Measurements from ENCODE around the gene NEURL1B. TPM values are rescaled to one million over a fixed set of nuclear protein-coding genes. Genes with fewer than 3 reads are reported as not detected.

NEURL1B gene
- polyA plus RNA-seq, 1 donor (not counting 4 experiments of a cell fraction or from before 2014, with no cell fraction given), result 0.43 TPM

DNA sequence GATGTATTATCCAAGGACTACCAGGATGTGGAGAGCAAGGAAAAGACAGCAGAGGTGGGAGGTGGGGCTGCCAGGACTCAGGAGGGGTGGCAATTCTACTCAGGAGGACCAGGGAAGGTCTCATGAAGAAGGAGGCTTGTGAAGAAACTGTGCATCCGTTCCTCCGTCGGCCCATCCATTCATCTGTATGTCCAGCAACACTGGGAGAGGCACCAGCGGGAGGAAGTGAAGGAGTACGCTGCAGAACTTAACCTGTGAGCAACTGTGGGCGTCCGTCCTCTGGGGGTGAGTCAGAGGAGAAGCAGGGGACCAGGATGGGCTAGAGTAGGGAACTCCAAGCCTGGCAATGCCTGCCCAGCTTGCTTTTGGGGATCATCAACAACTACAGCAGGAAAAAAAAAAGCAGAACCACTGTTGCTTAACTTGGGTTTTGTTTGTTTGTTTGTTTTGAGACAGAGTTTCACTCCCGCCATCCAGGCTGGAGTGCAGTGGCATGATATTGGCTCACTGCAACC lies 47.3 kb upstream of the NEURL1B start:
- H2AFZ ChIP-seq (ENCODE audit: control insufficient read depth, low read length), result no peak overlapping the region
- no peaks in the 10 kb centered on the region for H3K79me2 ChIP-seq (ENCODE audit: control insufficient read depth, insufficient read depth, low read length)
- H3K4me2 ChIP-seq (ENCODE audit: control insufficient read depth, extremely low read depth, insufficient read depth, low read depth, low read length), result no peak overlapping the region
- H3K4me3 ChIP-seq (ENCODE audit: control insufficient read depth in 2 of 3, extremely low read depth in 1 of 3, insufficient read depth in 2 of 3, low read depth in 1 of 3, low read length in 3 of 3), result no peak overlapping the region
- FAIRE-seq (no peak), DNase-seq (ENCODE audit: low read depth, low spot score) (no peak)
- no peaks in the 10 kb centered on the region for H3K4me1 ChIP-seq (ENCODE audit: control insufficient read depth, extremely low read depth, insufficient read depth, low read length)
- peaks cover 17% of the 10 kb centered on the region for H3K27me3 ChIP-seq (ENCODE audit: control insufficient read depth, extremely low read depth, insufficient read depth, low read length)
- H3K27ac ChIP-seq (ENCODE audit: control insufficient read depth, insufficient read depth, low read length), result no peak overlapping the region
- no peaks in the 10 kb centered on the region for H3K36me3 ChIP-seq (ENCODE audit: control insufficient read depth in 2 of 2, extremely low read depth in 1 of 2, insufficient read depth in 2 of 2, low read length in 2 of 2)
- no peak overlapping the region for H3K9ac ChIP-seq (ENCODE audit: control insufficient read depth, extremely low read depth, insufficient read depth, low read length)
- no peaks in the 10 kb centered on the region for H3K9me1 ChIP-seq (ENCODE audit: control insufficient read depth, extremely low read depth, insufficient read depth, low read length)
- no peaks in the 10 kb centered on the region for H3K9me3 ChIP-seq (ENCODE audit: control insufficient read depth, low read depth, low read length)
- no peaks in the 10 kb centered on the region for H4K20me1 ChIP-seq (ENCODE audit: control insufficient read depth, extremely low read depth, insufficient read depth, low read length)
- dilution Hi-C loops (cut with MboI; ENCODE audit: extremely low pct_ligation_motif_present, low sequenced_read_pairs), result no loop called here
- TF ChIP-seq CTCF (optimal IDR thresholded peaks at IDR 0.05 in 1 of 3, IDR thresholded peaks at IDR 0.05 in 1 of 3, conservative IDR thresholded peaks at IDR 0.05 in 1 of 3; ENCODE audit: extremely low read depth in 1 of 3, insufficient read depth in 2 of 3, low read length in 3 of 3) (no peak), EZH2 (IDR thresholded peaks at IDR 0.05; ENCODE audit: low read length) (no peak)

- no peaks in the 10 kb centered on the region for H4K20me1 ChIP-seq (ENCODE audit: control insufficient read depth, extremely low read depth, insufficient read depth, low read length)
- H3K9me3 ChIP-seq (ENCODE audit: control insufficient read depth, low read depth, low read length), result no peaks in the 10 kb centered on the region
- no peak overlapping the region for H3K4me2 ChIP-seq (ENCODE audit: control insufficient read depth, extremely low read depth, insufficient read depth, low read depth, low read length)
- H3K79me2 ChIP-seq (ENCODE audit: control insufficient read depth, insufficient read depth, low read length), result no peaks in the 10 kb centered on the region
- H3K27me3 ChIP-seq (ENCODE audit: control insufficient read depth, extremely low read depth, insufficient read depth, low read length), result peaks cover 17% of the 10 kb centered on the region
- DNase-seq (ENCODE audit: low read depth, low spot score) (no peak), FAIRE-seq (no peak)
- H3K9ac ChIP-seq (ENCODE audit: control insufficient read depth, extremely low read depth, insufficient read depth, low read length), result no peak overlapping the region
- H3K36me3 ChIP-seq (ENCODE audit: control insufficient read depth in 2 of 2, extremely low read depth in 1 of 2, insufficient read depth in 2 of 2, low read length in 2 of 2), result no peaks in the 10 kb centered on the region
- no peaks in the 10 kb centered on the region for H3K9me1 ChIP-seq (ENCODE audit: control insufficient read depth, extremely low read depth, insufficient read depth, low read length)
- no peak overlapping the region for H3K4me3 ChIP-seq (ENCODE audit: control insufficient read depth in 2 of 3, extremely low read depth in 1 of 3, insufficient read depth in 2 of 3, low read depth in 1 of 3, low read length in 3 of 3)
- no peaks in the 10 kb centered on the region for H3K4me1 ChIP-seq (ENCODE audit: control insufficient read depth, extremely low read depth, insufficient read depth, low read length)
- no peak overlapping the region for H2AFZ ChIP-seq (ENCODE audit: control insufficient read depth, low read length)
- no peak for TF ChIP-seq EZH2 (IDR thresholded peaks at IDR 0.05; ENCODE audit: low read length)
- dilution Hi-C loops (cut with MboI; ENCODE audit: extremely low pct_ligation_motif_present, low sequenced_read_pairs), result no loop called here
- no peak overlapping the region for H3K27ac ChIP-seq (ENCODE audit: control insufficient read depth, insufficient read depth, low read length)
Observed at GRCh38 chr5:172594431-172594830, 46.6 kb upstream of the NEURL1B start.

DNA sequence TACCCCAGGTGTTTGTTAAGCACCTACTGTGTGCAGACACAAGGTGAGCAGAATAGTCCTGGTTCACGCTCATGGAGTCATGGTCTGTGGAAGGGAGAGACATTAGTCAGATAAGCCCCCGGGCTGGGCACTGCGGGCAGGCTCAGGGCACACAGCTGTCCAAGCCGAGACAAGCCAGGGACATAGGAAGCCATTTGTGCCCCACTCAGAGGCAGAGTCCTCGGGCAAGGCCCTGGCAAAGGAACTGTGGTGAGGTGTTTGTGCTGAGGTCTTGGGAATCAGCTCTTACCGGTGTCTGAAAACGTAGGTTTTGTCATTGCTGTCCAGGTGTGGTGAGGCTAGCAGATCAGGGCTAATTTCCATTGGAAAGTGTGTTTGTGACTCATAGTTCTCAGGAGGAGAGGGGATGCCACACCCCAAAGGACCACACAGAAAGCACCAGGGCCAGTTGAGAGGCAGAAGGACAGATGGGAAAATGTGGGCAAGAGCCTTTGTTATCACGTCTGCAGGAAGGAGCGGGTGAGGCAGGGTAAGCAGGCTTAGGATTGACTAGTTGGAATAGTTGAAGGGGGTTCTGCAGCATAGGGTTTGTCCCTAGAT lies 46.1 kb upstream of the NEURL1B start:
- no peak overlapping the region for H3K4me3 ChIP-seq (ENCODE audit: control insufficient read depth in 2 of 3, extremely low read depth in 1 of 3, insufficient read depth in 2 of 3, low read depth in 1 of 3, low read length in 3 of 3)

More for the DNA sequence above, 46.1 kb upstream of the NEURL1B start:
- H3K79me2 ChIP-seq (ENCODE audit: control insufficient read depth, insufficient read depth, low read length), result no peaks in the 10 kb centered on the region
- H3K9me3 ChIP-seq (ENCODE audit: control insufficient read depth, low read depth, low read length), result no peaks in the 10 kb centered on the region
- no peak for TF ChIP-seq CTCF (optimal IDR thresholded peaks at IDR 0.05 in 1 of 3, IDR thresholded peaks at IDR 0.05 in 1 of 3, conservative IDR thresholded peaks at IDR 0.05 in 1 of 3; ENCODE audit: extremely low read depth in 1 of 3, insufficient read depth in 2 of 3, low read length in 3 of 3)
- TF ChIP-seq EZH2 (IDR thresholded peaks at IDR 0.05; ENCODE audit: low read length), result no peak
- FAIRE-seq, result no peak
- no peaks in the 10 kb centered on the region for H3K9me1 ChIP-seq (ENCODE audit: control insufficient read depth, extremely low read depth, insufficient read depth, low read length)
- no peaks in the 10 kb centered on the region for H3K36me3 ChIP-seq (ENCODE audit: control insufficient read depth in 2 of 2, extremely low read depth in 1 of 2, insufficient read depth in 2 of 2, low read length in 2 of 2)
- no peak overlapping the region for H3K4me2 ChIP-seq (ENCODE audit: control insufficient read depth, extremely low read depth, insufficient read depth, low read depth, low read length)
- no peaks in the 10 kb centered on the region for H3K4me1 ChIP-seq (ENCODE audit: control insufficient read depth, extremely low read depth, insufficient read depth, low read length)
- H2AFZ ChIP-seq (ENCODE audit: control insufficient read depth, low read length), result no peak overlapping the region
- DNase-seq (ENCODE audit: low read depth, low spot score), result no peak
- H3K27me3 ChIP-seq (ENCODE audit: control insufficient read depth, extremely low read depth, insufficient read depth, low read length), result peaks cover 17% of the 10 kb centered on the region
- no peak overlapping the region for H3K9ac ChIP-seq (ENCODE audit: control insufficient read depth, extremely low read depth, insufficient read depth, low read length)
- H4K20me1 ChIP-seq (ENCODE audit: control insufficient read depth, extremely low read depth, insufficient read depth, low read length), result no peaks in the 10 kb centered on the region
- no peak overlapping the region for H3K27ac ChIP-seq (ENCODE audit: control insufficient read depth, insufficient read depth, low read length)
- dilution Hi-C loops (cut with MboI; ENCODE audit: extremely low pct_ligation_motif_present, low sequenced_read_pairs), result no loop called here

All from keratinocyte (primary cell).